NOMO-1 treated with DMSO at 0.1 percent for 48 hours (cell line): ENCODE measurements around the gene CCZ1.
"Not testable (repeated sequence)": the region's sequence is repeated elsewhere in the genome, so short reads cannot be mapped to it uniquely, and the experiment has no call there.

Source experiments
- DNase-seq: peaks from one replicate; lab custom pipeline; 2025; ENCODE audit not compliant: unreplicated experiment; lab: John Stamatoyannopoulos, UW

CCZ1 gene

GRCh38 chr7:5898480-5899224 lies at the start of gene CCZ1:
CCZ1 (plus strand) TSS chr7:5898733; CDS start chr7:5898800, 67 bp downstream.
- peak; percentile 8 for DNase-seq

GRCh38 chr7:5850944-5851343 lies 47.6 kb upstream of the CCZ1 start:
- DNase-seq, result no peak

- DNase-seq, result peak; percentile 70
Observed at GRCh38 chr7:5854738-5855137, 43.8 kb upstream of the CCZ1 start.

GRCh38 chr7:5857041-5857575 lies 41.4 kb upstream of the CCZ1 start:
- not testable (repeated sequence) for DNase-seq

GRCh38 chr7:5858494-5858893 lies 40.0 kb upstream of the CCZ1 start:
- DNase-seq, result not testable (repeated sequence)

GRCh38 chr7:5861281-5861680 lies 37.3 kb upstream of the CCZ1 start:
- not testable (repeated sequence) for DNase-seq

- DNase-seq, result not testable (repeated sequence)
Observed at GRCh38 chr7:5862753-5863366, 35.7 kb upstream of the CCZ1 start.

- DNase-seq, result peak; percentile 81
Observed at GRCh38 chr7:5865279-5865931, 33.1 kb upstream of the CCZ1 start.

- DNase-seq, result no peak
Observed at GRCh38 chr7:5867060-5867459, 31.5 kb upstream of the CCZ1 start.

GRCh38 chr7:5868928-5869341 lies 29.6 kb upstream of the CCZ1 start:
- DNase-seq, result not testable (repeated sequence)

GRCh38 chr7:5869691-5870090 lies 28.8 kb upstream of the CCZ1 start:
- DNase-seq, result no peak

GRCh38 chr7:5870311-5870710 lies 28.2 kb upstream of the CCZ1 start:
- DNase-seq, result no peak

- DNase-seq, result no peak
Observed at GRCh38 chr7:5872326-5872725, 26.2 kb upstream of the CCZ1 start.

- DNase-seq, result not testable (repeated sequence)
Observed at GRCh38 chr7:5879591-5879990, 18.9 kb upstream of the CCZ1 start.

- not testable (repeated sequence) for DNase-seq
Observed at GRCh38 chr7:5880106-5880505, 18.4 kb upstream of the CCZ1 start.

- not testable (repeated sequence) for DNase-seq
Observed at GRCh38 chr7:5884431-5884830, 14.1 kb upstream of the CCZ1 start.

GRCh38 chr7:5888021-5888420 lies 10.5 kb upstream of the CCZ1 start:
- DNase-seq, result not testable (repeated sequence)

- DNase-seq, result not testable (repeated sequence)
Observed at GRCh38 chr7:5890244-5890643, 8.3 kb upstream of the CCZ1 start.

- no peak for DNase-seq
Observed at GRCh38 chr7:5892498-5892897, 6.0 kb upstream of the CCZ1 start.

- DNase-seq, result not testable (repeated sequence)
Observed at GRCh38 chr7:5897369-5897919, 1.1 kb upstream of the CCZ1 start.

GRCh38 chr7:5903002-5903401 lies 4.5 kb downstream of the CCZ1 start:
- not testable (repeated sequence) for DNase-seq
